Thymus (tissue), 11 donors: ENCODE data around the gene ADAMTS14. TPM values are rescaled to one million over a fixed set of nuclear protein-coding genes. Genes with fewer than 3 reads are reported as not detected.

Source experiments
- DNase-seq, 9 donors: peaks; one replicate each; pipeline ENCODE4 v3.0.0-alpha.2; 2013; ENCODE audit warnings: low spot score in 9 of 9, low read depth in 6 of 9, missing footprints in 1 of 9
- H3K27ac ChIP-seq, 2 donors: one replicate each; pipeline ENCODE4 v1.5.1; 2013; ENCODE audit warnings: control low read depth in 1 of 2, low read depth in 1 of 2, low read length in 1 of 2, mild to moderate bottlenecking in 1 of 2, moderate library complexity in 1 of 2
- H3K27me3 ChIP-seq, 2 donors: one replicate each; pipeline ENCODE4 v1.5.1; 2013; ENCODE audit warnings: low read length in 1 of 2; ENCODE audit not compliant: control insufficient read depth in 2 of 2, insufficient read depth in 1 of 2
- H3K36me3 ChIP-seq, 2 donors: one replicate each; pipeline ENCODE4 v1.5.1; 2013; ENCODE audit warnings: low read length in 1 of 2, mild to moderate bottlenecking in 1 of 2, moderate library complexity in 1 of 2; ENCODE audit not compliant: control insufficient read depth in 2 of 2, insufficient read depth in 2 of 2
- H3K4me1 ChIP-seq, 2 donors: one replicate each; pipeline ENCODE4 v1.5.1; 2013; ENCODE audit warnings: low read length in 2 of 2; ENCODE audit not compliant: control insufficient read depth in 2 of 2, insufficient read depth in 2 of 2
- H3K4me3 ChIP-seq, 2 donors: one replicate each; pipeline ENCODE4 v1.5.1; 2013; ENCODE audit warnings: low read length in 2 of 2, control low read depth in 1 of 2, mild to moderate bottlenecking in 1 of 2
- H3K9me3 ChIP-seq, 2 donors: one replicate each; pipeline ENCODE4 v1.5.1; 2013; ENCODE audit warnings: low read length in 1 of 2, mild to moderate bottlenecking in 1 of 2; ENCODE audit not compliant: control insufficient read depth in 2 of 2, insufficient read depth in 1 of 2
- WGBS: extraction: QIAGEN DNeasy Blood & Tissue Kit; methylation state at CpG from one replicate; pipeline ENCODE4 v1.1.7; 2013; 5-methylcytosine and 5-hydroxymethylcytosine counted together
- polyA plus RNA-seq: library from polyadenylated mRNA; stranded (reverse); fragments of 200-250 nt; gene quantifications from one replicate; pipeline ENCODE4 v1.2.3, GENCODE V29; 2013
- total RNA-seq: library from RNA; stranded (reverse); fragments of 120-200 nt; gene quantifications from one replicate; pipeline ENCODE4 v1.2.4, GENCODE V29; 2013
- donor health status: healthy.

Gene ADAMTS14
- total and polyA plus RNA-seq, 2 donors: 1.2 to 1.8 TPM

DNA sequence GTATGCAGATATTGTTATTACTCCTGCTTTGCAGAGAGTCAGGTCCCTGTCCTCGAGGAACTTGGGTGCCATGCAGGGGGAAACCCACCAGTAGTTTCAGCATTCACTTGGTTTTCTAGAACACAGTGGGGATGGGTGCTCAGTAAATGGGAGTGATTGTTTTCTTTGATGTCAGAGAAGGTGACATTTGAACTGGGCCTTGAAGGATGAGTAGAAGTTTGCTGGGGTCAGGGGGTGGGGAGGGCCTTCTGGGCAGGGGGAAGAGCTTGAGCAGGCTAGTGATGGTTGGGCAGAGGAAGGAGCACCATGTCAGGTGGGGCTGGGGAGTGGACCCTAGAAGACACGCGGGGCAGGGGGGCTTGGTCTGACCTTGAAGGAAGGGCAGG lies 5.9 kb downstream of the ADAMTS14 start:
- Histone ChIP-seq H3K27me3 (peaks cover 2 to 14% of the 10 kb centered on the region in 2 donors), H3K36me3 (no peaks in the 10 kb centered on the region), H3K4me3 (no peak overlapping the region), H3K9me3 (no peaks in the 10 kb centered on the region), H3K4me1 (peaks cover 0 to 3% of the 10 kb centered on the region in 2 donors), H3K27ac (no peak overlapping the region)
- no peak for DNase-seq
- WGBS: 96% methylated on average over 3 of the region's 3 CpGs

DNA sequence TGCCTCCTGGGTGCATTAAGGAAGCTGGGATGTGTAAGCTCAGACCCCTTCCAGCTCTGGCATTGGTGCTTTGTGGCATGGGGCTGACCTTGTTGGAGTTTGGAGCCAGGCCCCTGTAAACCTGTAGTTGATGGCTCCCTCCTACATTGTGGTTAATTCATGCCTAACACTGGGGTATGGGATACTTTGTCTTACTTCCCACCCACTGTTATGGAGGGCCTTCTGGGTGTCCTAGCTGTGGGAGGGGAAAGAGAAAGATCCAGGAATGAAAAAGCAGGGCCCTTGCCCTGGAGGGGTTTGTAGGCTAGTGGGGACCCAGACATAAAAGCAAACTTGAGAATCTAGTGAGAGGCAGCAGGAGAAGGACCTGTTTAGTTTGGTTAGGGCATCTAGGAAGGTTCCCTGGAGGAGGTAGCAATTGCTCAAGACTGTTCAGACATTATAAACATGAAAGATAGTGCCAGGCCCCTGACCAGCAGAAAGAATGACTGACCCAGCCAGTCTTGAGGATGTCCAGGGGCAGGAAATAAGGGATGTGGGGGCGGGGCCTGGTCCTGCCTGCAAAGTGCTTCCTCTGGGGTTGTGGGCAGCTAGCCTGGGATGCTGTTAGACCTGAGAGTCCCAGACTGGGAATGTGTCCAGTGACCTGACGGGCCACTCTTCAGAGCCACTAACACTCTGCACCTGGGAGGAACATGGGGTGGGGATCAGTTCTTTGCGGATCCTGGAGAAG lies 6.6 kb downstream of the ADAMTS14 start:
- H3K27me3 ChIP-seq: peaks cover 0 to 7% of the 10 kb centered on the region in 2 donors

DNA sequence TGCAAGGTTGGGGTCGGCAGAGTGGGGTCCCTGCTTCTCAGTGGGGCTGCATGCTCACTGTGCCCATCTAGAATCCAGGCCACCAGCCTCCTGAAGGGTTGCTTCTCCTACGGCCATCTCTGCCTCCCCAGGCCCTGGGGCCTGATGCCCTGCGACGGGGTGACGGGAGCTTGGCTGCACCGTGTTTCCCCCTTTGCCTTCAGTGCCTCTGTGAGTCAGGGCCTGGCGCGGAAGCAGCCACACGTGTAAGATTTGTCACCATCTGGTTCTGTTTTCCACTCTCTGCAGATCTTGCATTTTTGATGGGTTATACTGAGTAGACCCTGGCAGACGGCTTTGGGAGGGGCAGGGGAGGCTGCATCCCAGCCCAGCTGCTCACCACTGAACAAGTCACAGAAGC lies 7.2 kb downstream of the ADAMTS14 start:
- 96% methylated on average over 10 of the region's 10 CpGs for WGBS
- Histone ChIP-seq H3K27me3 (peaks cover 0 to 5% of the 10 kb centered on the region in 2 donors), H3K9me3 (no peaks in the 10 kb centered on the region), H3K4me3 (no peak overlapping the region), H3K27ac (no peak overlapping the region), H3K36me3 (no peaks in the 10 kb centered on the region), H3K4me1 (peaks cover 0 to 8% of the 10 kb centered on the region in 2 donors)
- DNase-seq: no peak

More for the DNA sequence above, 6.6 kb downstream of the ADAMTS14 start:
- no peaks in the 10 kb centered on the region for H3K36me3 ChIP-seq
- no peak overlapping the region for H3K4me3 ChIP-seq
- DNase-seq: no peak
- H3K4me1 ChIP-seq: peaks cover 0 to 8% of the 10 kb centered on the region in 2 donors
- 95% methylated on average over 3 of the region's 3 CpGs for WGBS
- no peak overlapping the region for H3K27ac ChIP-seq
- no peaks in the 10 kb centered on the region for H3K9me3 ChIP-seq

DNA sequence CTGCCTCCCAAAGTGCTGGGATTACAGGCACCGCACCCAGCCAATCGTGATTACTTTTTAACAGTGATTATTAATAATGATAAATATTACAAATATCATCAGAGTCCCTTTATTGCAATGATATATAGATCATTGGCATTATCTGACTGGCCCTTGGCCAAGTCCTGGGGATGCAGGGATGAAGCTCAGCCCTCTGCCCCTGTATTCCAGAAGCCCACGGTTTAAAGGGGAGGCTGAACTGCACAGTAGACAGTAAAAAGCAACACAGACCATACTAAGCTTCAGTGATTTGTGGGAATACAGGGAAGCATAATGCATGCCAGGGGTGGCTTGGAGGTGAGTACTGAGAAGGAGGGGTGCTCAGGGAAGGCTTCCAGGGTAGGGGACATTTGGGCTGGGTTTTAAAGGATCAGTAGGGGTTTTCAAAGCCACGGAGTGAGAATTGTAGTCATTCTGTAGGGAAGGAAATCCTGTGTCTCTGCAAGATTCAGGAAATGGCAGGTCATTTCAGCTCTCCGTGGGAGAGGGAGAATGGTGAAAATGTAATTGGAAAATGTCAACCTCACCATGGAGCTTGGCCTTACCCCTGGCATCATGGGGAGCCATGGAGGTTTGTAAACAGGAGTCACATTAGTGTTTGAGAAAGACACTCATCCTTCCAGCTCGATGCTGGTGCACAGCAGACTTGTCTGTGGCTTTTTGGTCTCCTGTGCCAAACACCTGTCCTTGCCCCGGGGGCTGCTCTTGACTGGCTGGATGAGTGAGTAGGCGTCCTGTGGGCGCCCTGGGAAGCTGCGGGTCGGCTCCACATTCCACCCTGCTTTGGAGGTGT lies 8.8 kb downstream of the ADAMTS14 start:
- Histone ChIP-seq H3K4me3 (no peak overlapping the region), H3K27me3 (no peaks in the 10 kb centered on the region), H3K4me1 (peaks cover 0 to 8% of the 10 kb centered on the region in 2 donors), H3K9me3 (no peaks in the 10 kb centered on the region), H3K27ac (no peak overlapping the region), H3K36me3 (no peaks in the 10 kb centered on the region)
- no peak for DNase-seq
- 61% methylated on average over 11 of the region's 11 CpGs for WGBS

DNA sequence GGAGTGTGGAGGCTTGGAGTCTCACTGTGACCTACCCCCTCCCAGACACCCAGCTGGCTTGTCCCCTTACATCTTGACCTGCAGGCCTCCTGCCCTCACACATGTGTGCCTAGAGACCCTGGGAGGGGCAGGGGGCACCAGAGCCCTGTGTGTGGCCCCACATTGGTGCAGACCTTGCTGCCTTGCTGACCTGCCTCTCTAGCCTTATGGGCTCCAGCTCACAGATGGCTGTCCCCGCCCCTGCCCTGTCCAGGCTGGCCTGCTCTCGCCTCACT lies 9.4 kb downstream of the ADAMTS14 start:
- Histone ChIP-seq H3K36me3 (no peaks in the 10 kb centered on the region), H3K9me3 (no peaks in the 10 kb centered on the region), H3K4me1 (peaks cover 0 to 8% of the 10 kb centered on the region in 2 donors), H3K27me3 (no peaks in the 10 kb centered on the region), H3K4me3 (no peak overlapping the region), H3K27ac (no peak overlapping the region)
- DNase-seq: no peak
- 100% methylated on average over 2 of the region's 2 CpGs for WGBS

DNA sequence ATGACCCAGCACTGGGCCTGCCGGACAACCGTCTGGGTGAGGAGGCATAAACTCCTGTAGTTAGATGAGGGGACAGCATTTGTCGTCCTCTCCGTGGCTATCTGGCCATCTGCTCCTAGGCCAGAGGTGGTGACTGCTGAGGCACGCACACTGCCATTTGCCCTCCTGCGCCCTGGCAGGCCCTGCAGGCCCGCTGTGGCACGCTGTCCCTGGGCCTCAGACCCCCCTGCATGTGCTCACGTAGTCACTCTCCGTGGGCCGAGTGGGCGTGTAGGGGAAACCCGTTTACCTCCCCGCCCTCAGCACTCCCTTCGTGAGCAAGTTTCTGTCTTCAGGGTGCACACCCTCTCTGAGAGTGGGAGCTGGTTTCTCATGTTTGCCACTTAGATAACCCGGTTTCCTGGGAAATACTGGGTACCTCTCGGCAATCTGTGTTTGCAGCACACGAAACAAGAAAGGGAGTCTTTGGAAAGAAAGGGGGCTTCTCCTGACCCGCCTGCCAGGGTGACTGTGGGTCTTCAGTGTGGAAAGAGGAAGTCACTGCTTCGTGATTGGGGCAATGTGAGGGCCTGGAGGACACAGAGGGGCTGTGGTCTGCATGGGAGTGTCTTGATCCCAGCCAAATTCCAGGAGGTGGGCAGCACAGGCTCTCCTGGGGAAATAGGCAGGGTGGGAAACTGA lies 10.8 kb downstream of the ADAMTS14 start:
- Histone ChIP-seq H3K27ac (no peak overlapping the region), H3K4me3 (no peak overlapping the region), H3K4me1 (peaks cover 0 to 8% of the 10 kb centered on the region in 2 donors), H3K9me3 (no peaks in the 10 kb centered on the region), H3K36me3 (no peaks in the 10 kb centered on the region), H3K27me3 (no peaks in the 10 kb centered on the region)
- DNase-seq: no peak
- 88% methylated on average over 20 of the region's 20 CpGs for WGBS

DNA sequence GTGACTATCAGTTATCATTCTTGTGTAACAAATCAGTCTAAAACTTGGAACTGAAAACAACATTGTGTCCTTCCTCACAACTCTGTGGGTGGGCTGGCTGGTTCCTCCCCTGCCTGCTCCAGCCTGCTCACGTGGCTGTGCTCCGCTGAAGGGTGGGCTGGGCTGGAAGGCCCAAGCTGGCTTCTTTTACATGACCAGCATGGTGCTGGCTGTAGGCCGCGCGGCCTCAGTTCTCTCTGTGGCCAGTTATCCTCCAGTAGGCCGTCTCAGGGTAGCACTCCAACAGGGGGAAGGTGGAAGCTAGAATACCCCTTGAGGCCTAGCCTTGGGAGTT lies 11.3 kb downstream of the ADAMTS14 start:
- no peak for DNase-seq
- Histone ChIP-seq H3K4me1 (peaks cover 0 to 8% of the 10 kb centered on the region in 2 donors), H3K9me3 (no peaks in the 10 kb centered on the region), H3K27me3 (no peaks in the 10 kb centered on the region), H3K36me3 (no peaks in the 10 kb centered on the region), H3K4me3 (no peak overlapping the region), H3K27ac (no peak overlapping the region)
- 88% methylated on average over 6 of the region's 6 CpGs for WGBS

DNA sequence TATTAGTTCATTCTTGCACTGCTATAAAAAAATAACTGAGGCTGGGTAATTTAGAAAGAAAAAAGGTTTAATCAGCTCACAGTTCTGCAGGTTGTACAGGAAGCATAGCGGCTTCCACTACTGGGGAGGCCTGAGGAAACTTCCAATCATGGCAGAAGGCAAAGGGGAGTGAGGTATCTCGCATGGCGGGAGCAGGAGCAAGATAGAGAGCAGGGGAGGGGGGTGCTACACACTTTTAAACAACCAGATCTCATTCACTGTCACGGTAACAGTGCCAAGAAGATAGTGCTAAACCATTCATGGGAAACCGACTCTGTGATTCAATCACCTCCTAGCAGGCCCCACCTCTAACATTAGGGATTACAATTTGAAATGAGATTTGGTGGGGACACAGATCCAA lies 11.6 kb downstream of the ADAMTS14 start:
- peaks cover 0 to 8% of the 10 kb centered on the region in 2 donors for H3K4me1 ChIP-seq
- no peaks in the 10 kb centered on the region for H3K27me3 ChIP-seq
- no peak overlapping the region for H3K4me3 ChIP-seq
- H3K36me3 ChIP-seq: no peaks in the 10 kb centered on the region
- H3K27ac ChIP-seq: no peak overlapping the region
- DNase-seq: no peak
- WGBS: 96% methylated on average over 5 of the region's 5 CpGs
- no peaks in the 10 kb centered on the region for H3K9me3 ChIP-seq

DNA sequence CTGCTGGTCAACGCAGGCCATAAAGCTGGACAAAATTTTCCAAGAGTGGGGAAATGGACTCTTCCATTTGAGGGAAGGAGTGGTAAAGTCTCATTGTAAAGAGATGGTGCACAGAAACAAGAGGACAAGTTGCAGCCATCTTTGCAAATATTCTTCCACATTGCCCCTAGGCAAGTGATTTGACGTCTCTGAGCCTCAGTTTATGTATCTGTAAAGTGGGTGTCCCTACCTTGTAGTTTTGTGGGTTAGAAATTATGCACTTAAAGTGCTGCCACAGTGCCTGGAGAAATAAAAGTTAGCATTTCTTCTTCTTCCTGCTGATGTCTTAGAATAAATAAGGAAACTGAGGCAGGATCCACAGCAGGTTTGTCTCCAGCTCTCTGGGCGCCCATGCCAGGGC lies 12.1 kb downstream of the ADAMTS14 start:
- no peaks in the 10 kb centered on the region for H3K27me3 ChIP-seq
- WGBS: 95% methylated on average over 3 of the region's 3 CpGs
- no peak overlapping the region for H3K27ac ChIP-seq
- no peaks in the 10 kb centered on the region for H3K36me3 ChIP-seq
- no peak for DNase-seq
- no peak overlapping the region for H3K4me3 ChIP-seq
- H3K9me3 ChIP-seq: no peaks in the 10 kb centered on the region
- H3K4me1 ChIP-seq: peaks cover 0 to 8% of the 10 kb centered on the region in 2 donors
